OCI-LY1 (cell line): ENCODE results near the gene CD2BP2.

Experiments used
- CTCF ChIP-seq: fragments of 200-600 bp; sonication (generic), shearing (Covaris generic); IDR thresholded peaks from 2 replicates; pipeline ENCODE4 v1.5.1; 2017; ENCODE audit warnings: mild to moderate bottlenecking, antibody characterized with exemption, low read length, moderate library complexity, mixed read lengths
- EZH2 ChIP-seq: fragments of 200-600 bp; sonication (generic), shearing (Covaris generic); IDR thresholded peaks from 2 replicates; pipeline ENCODE4 v1.8.0; 2017; ENCODE audit warnings: borderline replicate concordance, mixed run types, mild to moderate bottlenecking, antibody characterized with exemption, low read length, moderate library complexity, mixed read lengths

GRCh38 chr16:30357715-30358576 is 2.8 kb upstream of the CD2BP2 start:
- no peak for TF ChIP-seq EZH2
- TF ChIP-seq CTCF = no peak
